Uterus (tissue), 4 donors: ENCODE measurements around the gene CACNA1C. TPM values are rescaled to one million over a fixed set of nuclear protein-coding genes. Genes with fewer than 3 reads are reported as not detected.

ENCODE experiments used
- DNase-seq, 2 donors: peaks; one replicate each; pipeline ENCODE4 v3.0.0-alpha.2; 2019 to 2020
- H3K27ac ChIP-seq, 2 donors: fragments of 200-600 bp; sonication (generic); 1 replicate in 1 of 2; 2 replicates in 1 of 2; pipeline ENCODE4 v1.5.1; 2016 to 2018
- H3K27me3 ChIP-seq, 2 donors: fragments of 200-600 bp; sonication (generic); one replicate each; pipeline ENCODE4 v1.5.1; 2018 to 2019; ENCODE audit warnings: control low read depth in 1 of 2
- H3K36me3 ChIP-seq, 2 donors: fragments of 200-600 bp; sonication (generic); one replicate each; pipeline ENCODE4 v1.5.1; 2019; ENCODE audit warnings: control low read depth in 1 of 2
- H3K4me1 ChIP-seq, 2 donors: fragments of 200-600 bp; sonication (generic); one replicate each; pipeline ENCODE4 v1.5.1; 2018 to 2019; ENCODE audit warnings: control low read depth in 1 of 2
- H3K4me3 ChIP-seq, 2 donors: fragments of 200-600 bp; sonication (generic); 1 replicate in 1 of 2; 2 replicates in 1 of 2; pipeline ENCODE4 v1.5.1; 2018 to 2019; ENCODE audit warnings: mild to moderate bottlenecking in 1 of 2
- H3K9me3 ChIP-seq, 2 donors: fragments of 200-600 bp; sonication (generic); one replicate each; pipeline ENCODE4 v1.5.1; 2019; ENCODE audit warnings: control low read depth in 1 of 2
- POLR2A ChIP-seq, 2 donors: fragments of 450-650 bp; IDR thresholded peaks; one replicate each; pipeline ENCODE4 v1.6.1; 2016; ENCODE audit warnings: antibody characterized with exemption in 2 of 2, mild to moderate bottlenecking in 1 of 2, moderate library complexity in 1 of 2
- intact Hi-C: fragments of 100-400 bp; cut with DNase I; formaldehyde crosslinking; loops from one replicate; pipeline ENCODE4 v1.15.1; 2023; ENCODE audit warnings: low total_unique reads
- total RNA-seq, 4 donors: library from RNA; depleted of rRNA in 3 of 4; stranded (reverse); fragments of >200 nt in 3 of 4; gene quantifications; one replicate each; pipeline versions ENCODE4 v1.1.0 to v1.2.4, GENCODE V29; 2014 to 2023
- TF ChIP-seq, protein P1 (sequence below), 4 experiments: fragments of 200-600 bp in 2 of 4; fragments of 450-650 bp in 2 of 4; sonication (generic) in 2 of 4; IDR thresholded peaks; one replicate each; pipeline ENCODE4 v1.5.1; 2016 to 2019; ENCODE audit warnings: antibody characterized with exemption in 4 of 4, mild to moderate bottlenecking in 2 of 4, moderate library complexity in 1 of 4
- donor health status: DM: yes; HTN: yes; CAD: no.

Gene CACNA1C
- total RNA-seq, 4 donors from 2014 or later = 15.9 to 121 (median 32.1) TPM

DNA sequence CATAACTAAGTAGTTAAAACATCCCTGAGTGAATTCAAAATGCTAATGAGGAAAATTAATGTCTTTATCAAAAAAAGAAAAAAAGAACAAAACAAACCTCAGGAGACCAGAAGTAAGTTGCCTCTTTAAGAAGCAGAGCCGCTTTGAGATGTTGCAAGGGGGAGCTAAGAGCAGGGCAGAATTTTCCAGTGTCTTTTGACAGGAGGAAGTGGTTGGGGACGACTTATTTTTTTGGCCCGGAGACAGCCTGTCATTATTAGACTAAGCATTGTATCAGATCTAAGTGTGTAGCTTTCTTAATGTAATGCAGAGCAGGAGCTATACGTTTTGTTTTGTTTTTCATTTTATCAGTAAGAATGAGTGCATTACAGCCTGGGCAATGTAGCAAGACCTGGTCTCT is 206.6 kb downstream of the CACNA1C start:
- intact Hi-C loops = no loop called here
- Histone ChIP-seq H3K4me1 (peaks cover 2 to 7% of the 10 kb centered on the region in 2 donors), H3K27me3 (no peaks in the 10 kb centered on the region)

GRCh38 chr12:2260441-2260840 is 207.7 kb downstream of the CACNA1C start:
- Histone ChIP-seq H3K4me3 (no peak overlapping the region), H3K27me3 (no peaks in the 10 kb centered on the region), H3K4me1 (peaks cover 5 to 14% of the 10 kb centered on the region in 2 donors), H3K27ac (no peak overlapping the region), H3K36me3 (no peaks in the 10 kb centered on the region), H3K9me3 (no peaks in the 10 kb centered on the region)
- DNase-seq = no peak
- intact Hi-C loops = no loop called here
- TF ChIP-seq, protein P1, sequence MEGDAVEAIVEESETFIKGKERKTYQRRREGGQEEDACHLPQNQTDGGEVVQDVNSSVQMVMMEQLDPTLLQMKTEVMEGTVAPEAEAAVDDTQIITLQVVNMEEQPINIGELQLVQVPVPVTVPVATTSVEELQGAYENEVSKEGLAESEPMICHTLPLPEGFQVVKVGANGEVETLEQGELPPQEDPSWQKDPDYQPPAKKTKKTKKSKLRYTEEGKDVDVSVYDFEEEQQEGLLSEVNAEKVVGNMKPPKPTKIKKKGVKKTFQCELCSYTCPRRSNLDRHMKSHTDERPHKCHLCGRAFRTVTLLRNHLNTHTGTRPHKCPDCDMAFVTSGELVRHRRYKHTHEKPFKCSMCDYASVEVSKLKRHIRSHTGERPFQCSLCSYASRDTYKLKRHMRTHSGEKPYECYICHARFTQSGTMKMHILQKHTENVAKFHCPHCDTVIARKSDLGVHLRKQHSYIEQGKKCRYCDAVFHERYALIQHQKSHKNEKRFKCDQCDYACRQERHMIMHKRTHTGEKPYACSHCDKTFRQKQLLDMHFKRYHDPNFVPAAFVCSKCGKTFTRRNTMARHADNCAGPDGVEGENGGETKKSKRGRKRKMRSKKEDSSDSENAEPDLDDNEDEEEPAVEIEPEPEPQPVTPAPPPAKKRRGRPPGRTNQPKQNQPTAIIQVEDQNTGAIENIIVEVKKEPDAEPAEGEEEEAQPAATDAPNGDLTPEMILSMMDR (IDR thresholded peaks at IDR 0.05) = no peak
- TF ChIP-seq POLR2A (IDR thresholded peaks at IDR 0.05) = no peak

More for the DNA sequence above, 206.6 kb downstream of the CACNA1C start:
- TF ChIP-seq POLR2A (IDR thresholded peaks at IDR 0.05) = no peak
- TF ChIP-seq, protein P1 (IDR thresholded peaks at IDR 0.05) = no peak
- no peaks in the 10 kb centered on the region for H3K36me3 ChIP-seq
- DNase-seq = no peak
- no peak overlapping the region for H3K4me3 ChIP-seq
- no peaks in the 10 kb centered on the region for H3K9me3 ChIP-seq
- no peak overlapping the region for H3K27ac ChIP-seq

- TF ChIP-seq, protein P1 (IDR thresholded peaks at IDR 0.05) = no peak
- no peak for TF ChIP-seq POLR2A (IDR thresholded peaks at IDR 0.05)
- no peak overlapping the region for H3K27ac ChIP-seq
- no peaks in the 10 kb centered on the region for H3K36me3 ChIP-seq
- H3K9me3 ChIP-seq = no peaks in the 10 kb centered on the region
- intact Hi-C loops = no loop called here
- no peak overlapping the region for H3K4me3 ChIP-seq
- H3K27me3 ChIP-seq = no peaks in the 10 kb centered on the region
- DNase-seq = no peak
- peaks cover 5 to 16% of the 10 kb centered on the region in 2 donors for H3K4me1 ChIP-seq
Measured at GRCh38 chr12:2261708-2262107, 208.9 kb downstream of the CACNA1C start.

DNA sequence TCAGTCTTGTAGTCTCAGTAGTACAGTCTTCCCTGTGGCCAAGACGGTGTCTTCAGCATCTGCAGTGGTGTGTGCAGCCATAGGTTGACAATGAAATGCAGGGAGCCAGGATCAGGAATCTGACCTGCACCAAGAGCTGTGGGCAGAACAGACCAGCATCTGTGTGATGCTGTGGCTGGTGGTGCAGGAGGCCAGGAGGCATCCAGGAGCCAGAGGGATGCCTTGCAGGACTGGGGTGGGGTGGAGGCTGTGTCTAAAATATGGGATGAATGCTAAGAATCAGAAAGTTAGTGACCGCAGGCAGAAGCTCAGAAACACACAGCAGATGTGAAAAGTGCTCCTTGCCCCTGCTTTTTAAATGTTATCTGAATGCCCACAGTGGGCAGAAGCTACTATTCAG is 209.7 kb downstream of the CACNA1C start:
- Histone ChIP-seq H3K36me3 (no peaks in the 10 kb centered on the region), H3K4me3 (no peak overlapping the region), H3K27ac (no peak overlapping the region), H3K4me1 (peaks cover 7 to 21% of the 10 kb centered on the region in 2 donors), H3K9me3 (no peaks in the 10 kb centered on the region), H3K27me3 (no peaks in the 10 kb centered on the region)
- no peak for DNase-seq
- TF ChIP-seq, protein P1 (IDR thresholded peaks at IDR 0.05) = no peak
- TF ChIP-seq POLR2A (IDR thresholded peaks at IDR 0.05) = no peak
- intact Hi-C loops = no loop called here

- TF ChIP-seq POLR2A (IDR thresholded peaks at IDR 0.05) = no peak
- TF ChIP-seq, protein P1 (IDR thresholded peaks at IDR 0.05) = no peak
- peaks cover 21 to 22% of the 10 kb centered on the region in 2 donors for H3K4me1 ChIP-seq
- no peaks in the 10 kb centered on the region for H3K27me3 ChIP-seq
- H3K9me3 ChIP-seq = no peaks in the 10 kb centered on the region
- H3K4me3 ChIP-seq = no peak overlapping the region
- intact Hi-C loops = no loop called here
- no peaks in the 10 kb centered on the region for H3K36me3 ChIP-seq
- DNase-seq = no peak
- H3K27ac ChIP-seq = peak overlapping the region; percentile 68 to 70
Measured at GRCh38 chr12:2263901-2264300, 211.1 kb downstream of the CACNA1C start.
